HepG2 (cell line): ENCODE data around the gene GPR17. TPM values are rescaled to one million over a fixed set of nuclear protein-coding genes. Genes with fewer than 3 reads are reported as not detected.

Source experiments
- ARID5B ChIP-seq: IDR thresholded peaks from 2 replicates; pipeline ENCODE4 v1.4.0; 2020; ENCODE audit warnings: mild to moderate bottlenecking, missing genetic modification reagents
- FOXA1 ChIP-seq, 2 experiments: fragments of 450-650 bp in 1 of 2; sonication (generic) in 1 of 2; formaldehyde crosslinking in 1 of 2; IDR thresholded peaks; 2 replicates each; pipeline versions ENCODE4 v1.4.0 to v1.6.1; 2016 to 2020; ENCODE audit warnings: missing genetic modification reagents in 1 of 2
- GFI1 ChIP-seq: sonication (generic); formaldehyde crosslinking; IDR thresholded peaks from 2 replicates; pipeline ENCODE4 v1.5.0; 2020; ENCODE audit warnings: missing genetic modification reagents, mild to moderate bottlenecking, borderline replicate concordance
- GTF3A ChIP-seq: sonication (generic); formaldehyde crosslinking; conservative IDR thresholded peaks from 2 replicates; pipeline ENCODE4 v1.4.0; 2020; ENCODE audit warnings: mild to moderate bottlenecking, missing genetic modification reagents
- NFE2 ChIP-seq: sonication (generic); formaldehyde crosslinking; IDR thresholded peaks from 2 replicates; pipeline ENCODE4 v1.4.0; 2020; ENCODE audit warnings: missing genetic modification reagents
- NFIC ChIP-seq: IDR thresholded peaks from 2 replicates; pipeline ENCODE4 v1.6.1; 2012; ENCODE audit warnings: mild to moderate bottlenecking, low read length, inconsistent platforms
- NFKB2 ChIP-seq: sonication (generic); formaldehyde crosslinking; IDR thresholded peaks from 2 replicates; pipeline ENCODE4 v1.4.0; 2020; ENCODE audit warnings: missing genetic modification reagents, borderline replicate concordance
- NFRKB ChIP-seq: fragments of 450-650 bp; IDR thresholded peaks from 2 replicates; pipeline ENCODE4 v1.6.1; 2017
- PHF5A ChIP-seq: IDR thresholded peaks from one replicate; pipeline ENCODE4 v1.6.1; 2018; ENCODE audit warnings: low read depth, missing genetic modification reagents; ENCODE audit not compliant: unreplicated experiment
- SIN3A ChIP-seq: IDR thresholded peaks from 2 replicates; pipeline ENCODE4 v1.6.1; 2011; ENCODE audit warnings: low read depth, mild to moderate bottlenecking, control low read depth, low read length, borderline replicate concordance
- SRF ChIP-seq: IDR thresholded peaks from 2 replicates; pipeline ENCODE4 v1.6.1; 2011; ENCODE audit warnings: mild to moderate bottlenecking, low read depth, low read length, moderate library complexity
- TAF15 ChIP-seq: fragments of 200-400 bp; formaldehyde crosslinking; IDR thresholded peaks from one replicate; pipeline ENCODE4 v1.6.1; 2018; ENCODE audit warnings: mild to moderate bottlenecking, low read depth, low read length; ENCODE audit not compliant: poor library complexity, severe bottlenecking
- ZBTB7B ChIP-seq: sonication (generic); formaldehyde crosslinking; IDR thresholded peaks from 2 replicates; pipeline ENCODE4 v1.4.0; 2020; ENCODE audit warnings: missing genetic modification reagents
- ZNF136 ChIP-seq: sonication (generic); formaldehyde crosslinking; IDR thresholded peaks from 2 replicates; pipeline ENCODE4 v1.8.1; 2022; ENCODE audit warnings: low read depth, mild to moderate bottlenecking, moderate library complexity, missing genetic modification reagents
- ZNF543 ChIP-seq: sonication (generic); formaldehyde crosslinking; IDR thresholded peaks from 2 replicates; pipeline ENCODE4 v1.4.0; 2020; ENCODE audit warnings: mild to moderate bottlenecking, missing genetic modification reagents
- ZNF557 ChIP-seq: sonication (generic); formaldehyde crosslinking; IDR thresholded peaks from 2 replicates; pipeline ENCODE4 v1.4.0; 2020; ENCODE audit warnings: missing genetic modification reagents
- polyA plus RNA-seq, 8 experiments: library from polyadenylated mRNA; depleted of rRNA in 3 of 8; stranded (reverse) in 7 of 8; unstranded in 1 of 8; fragments of >200 nt; fragmentation: Illumina TruSeq in 4 of 8; extraction: Trizol in 4 of 8; gene quantifications; 2 replicates each; pipeline versions ENCODE4 v1.2.1 to v1.2.3, GENCODE V29; 2011 to 2016; ENCODE audit warnings: low read depth in 4 of 8, missing spikeins in 1 of 8, mixed read lengths in 1 of 8; ENCODE audit not compliant: insufficient read depth in 1 of 8
- total RNA-seq, 5 experiments: library from RNA; depleted of rRNA; stranded (reverse); fragments of >200 nt; fragmentation: Illumina TruSeq; extraction: Trizol; gene quantifications; 2 replicates each; pipeline ENCODE4 v1.2.3, GENCODE V29; 2016; ENCODE audit warnings: low read depth in 1 of 5
- TF ChIP-seq, protein P1 (sequence below): sonication (generic); formaldehyde crosslinking; IDR thresholded peaks from 2 replicates; pipeline ENCODE4 v1.4.0; 2020; ENCODE audit warnings: mild to moderate bottlenecking, missing genetic modification reagents
- TF ChIP-seq, protein P2 (sequence below): sonication (generic); formaldehyde crosslinking; IDR thresholded peaks from 2 replicates; pipeline ENCODE4 v1.4.0; 2020; ENCODE audit warnings: mild to moderate bottlenecking, missing genetic modification reagents
- TF ChIP-seq, protein P3 (sequence below): sonication (generic); formaldehyde crosslinking; IDR thresholded peaks from 2 replicates; pipeline ENCODE4 v1.4.0; 2020; ENCODE audit warnings: mild to moderate bottlenecking, missing genetic modification reagents
- TF ChIP-seq, protein P4 (sequence below): sonication (generic); formaldehyde crosslinking; IDR thresholded peaks from 2 replicates; pipeline ENCODE4 v1.4.0; 2020; ENCODE audit warnings: missing genetic modification reagents, low read depth, mild to moderate bottlenecking, borderline replicate concordance

Gene GPR17
- total and polyA plus RNA-seq, 2 of the 13 experiments (the other 11 are each of a cell fraction or from before 2014, with no cell fraction given): not detected

DNA sequence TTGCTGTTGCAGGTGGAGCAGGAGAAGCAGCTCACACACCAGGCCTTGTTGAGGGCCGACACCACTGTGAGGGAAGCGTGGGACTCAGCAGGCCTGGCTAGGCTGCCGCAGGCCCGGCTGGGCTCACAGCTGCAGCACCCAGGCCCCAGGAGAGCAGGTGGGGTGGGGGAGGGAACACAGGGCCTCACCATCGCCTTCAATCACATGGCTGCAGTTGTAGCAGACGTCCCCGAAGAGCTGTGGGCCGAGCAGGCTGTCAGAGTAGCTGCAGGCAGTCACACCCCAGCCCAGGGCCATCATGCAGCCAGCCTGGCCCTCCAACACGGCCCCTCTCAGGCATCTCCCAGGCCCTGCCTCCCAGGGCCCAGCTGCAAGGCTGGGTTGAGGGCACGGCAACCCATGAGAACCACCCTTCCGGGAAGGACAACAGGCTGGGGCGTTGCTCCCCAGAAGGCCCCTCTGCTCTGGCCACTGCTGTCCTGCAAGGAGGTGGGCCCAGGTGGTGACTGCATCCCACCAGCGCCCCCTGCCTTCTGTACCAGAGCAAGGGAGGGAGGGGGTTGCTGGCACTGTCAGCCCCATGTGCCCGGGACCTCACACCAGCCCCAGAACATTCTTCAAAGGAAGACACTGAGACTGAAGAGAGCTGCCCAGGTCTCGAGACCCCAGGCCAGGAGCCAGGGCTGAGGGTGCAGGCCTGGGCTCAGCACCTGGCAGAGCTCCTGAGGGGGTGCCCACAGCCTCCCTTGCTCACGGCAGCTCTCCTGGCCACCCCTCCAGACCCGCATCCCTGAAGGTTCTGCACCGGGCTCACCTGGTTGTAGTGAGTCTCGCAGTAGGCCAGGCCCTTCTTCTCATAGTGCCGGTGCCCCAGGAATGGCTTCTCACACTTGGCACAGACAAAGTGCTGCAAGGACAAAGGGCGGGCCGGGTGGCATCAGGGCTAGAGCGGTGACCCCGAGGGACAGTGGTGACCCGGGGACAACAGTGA is 5.6 kb upstream of the GPR17 start (continued):
- TF ChIP-seq, protein P1, sequence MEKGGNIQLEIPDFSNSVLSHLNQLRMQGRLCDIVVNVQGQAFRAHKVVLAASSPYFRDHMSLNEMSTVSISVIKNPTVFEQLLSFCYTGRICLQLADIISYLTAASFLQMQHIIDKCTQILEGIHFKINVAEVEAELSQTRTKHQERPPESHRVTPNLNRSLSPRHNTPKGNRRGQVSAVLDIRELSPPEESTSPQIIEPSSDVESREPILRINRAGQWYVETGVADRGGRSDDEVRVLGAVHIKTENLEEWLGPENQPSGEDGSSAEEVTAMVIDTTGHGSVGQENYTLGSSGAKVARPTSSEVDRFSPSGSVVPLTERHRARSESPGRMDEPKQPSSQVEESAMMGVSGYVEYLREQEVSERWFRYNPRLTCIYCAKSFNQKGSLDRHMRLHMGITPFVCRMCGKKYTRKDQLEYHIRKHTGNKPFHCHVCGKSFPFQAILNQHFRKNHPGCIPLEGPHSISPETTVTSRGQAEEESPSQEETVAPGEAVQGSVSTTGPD: no peak
- TF ChIP-seq, protein P2, sequence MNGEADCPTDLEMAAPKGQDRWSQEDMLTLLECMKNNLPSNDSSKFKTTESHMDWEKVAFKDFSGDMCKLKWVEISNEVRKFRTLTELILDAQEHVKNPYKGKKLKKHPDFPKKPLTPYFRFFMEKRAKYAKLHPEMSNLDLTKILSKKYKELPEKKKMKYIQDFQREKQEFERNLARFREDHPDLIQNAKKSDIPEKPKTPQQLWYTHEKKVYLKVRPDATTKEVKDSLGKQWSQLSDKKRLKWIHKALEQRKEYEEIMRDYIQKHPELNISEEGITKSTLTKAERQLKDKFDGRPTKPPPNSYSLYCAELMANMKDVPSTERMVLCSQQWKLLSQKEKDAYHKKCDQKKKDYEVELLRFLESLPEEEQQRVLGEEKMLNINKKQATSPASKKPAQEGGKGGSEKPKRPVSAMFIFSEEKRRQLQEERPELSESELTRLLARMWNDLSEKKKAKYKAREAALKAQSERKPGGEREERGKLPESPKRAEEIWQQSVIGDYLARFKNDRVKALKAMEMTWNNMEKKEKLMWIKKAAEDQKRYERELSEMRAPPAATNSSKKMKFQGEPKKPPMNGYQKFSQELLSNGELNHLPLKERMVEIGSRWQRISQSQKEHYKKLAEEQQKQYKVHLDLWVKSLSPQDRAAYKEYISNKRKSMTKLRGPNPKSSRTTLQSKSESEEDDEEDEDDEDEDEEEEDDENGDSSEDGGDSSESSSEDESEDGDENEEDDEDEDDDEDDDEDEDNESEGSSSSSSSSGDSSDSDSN: no peak; the same call in 1 of the 2 replicates
- TF ChIP-seq ZBTB7B (CRISPR knock-in tag) (no peak), ZNF543 (CRISPR knock-in tag) (no peak), NFKB2 (CRISPR knock-in tag) (peak; percentile 21; the same call in 1 of the 2 replicates), ZNF136 (CRISPR knock-in tag) (no peak), NFIC (no peak), NFE2 (no peak), GFI1 (CRISPR knock-in tag) (no peak), TAF15 (no peak), SIN3A (no peak), ZNF557 (no peak), FOXA1 (IDR thresholded peaks at IDR 0.05) (no peak), FOXA1 (CRISPR knock-in tag; IDR thresholded peaks at IDR 0.05) (0 out of 2 replicates have a peak, but pooled peaks have one; percentile 3), PHF5A (CRISPR knock-in tag) (no peak), GTF3A (CRISPR knock-in tag) (no peak), NFRKB (no peak), ARID5B (CRISPR knock-in tag) (0 out of 2 replicates have a peak, but pooled peaks have one; percentile 8), SRF (no peak)
- TF ChIP-seq, protein P3, sequence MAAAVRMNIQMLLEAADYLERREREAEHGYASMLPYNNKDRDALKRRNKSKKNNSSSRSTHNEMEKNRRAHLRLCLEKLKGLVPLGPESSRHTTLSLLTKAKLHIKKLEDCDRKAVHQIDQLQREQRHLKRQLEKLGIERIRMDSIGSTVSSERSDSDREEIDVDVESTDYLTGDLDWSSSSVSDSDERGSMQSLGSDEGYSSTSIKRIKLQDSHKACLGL: peak; percentile 41; the same call in 1 of the 2 replicates
- TF ChIP-seq, protein P4, sequence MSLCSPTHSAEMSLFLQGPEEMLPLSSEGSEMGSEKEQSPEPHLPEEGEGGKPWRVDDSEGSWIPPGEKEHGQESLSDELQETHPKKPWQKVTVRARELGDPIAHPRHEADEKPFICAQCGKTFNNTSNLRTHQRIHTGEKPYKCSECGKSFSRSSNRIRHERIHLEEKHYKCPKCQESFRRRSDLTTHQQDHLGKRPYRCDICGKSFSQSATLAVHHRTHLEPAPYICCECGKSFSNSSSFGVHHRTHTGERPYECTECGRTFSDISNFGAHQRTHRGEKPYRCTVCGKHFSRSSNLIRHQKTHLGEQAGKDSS (CRISPR knock-in tag): no peak
